Adrenal gland (tissue), 12 donors: Measurements from ENCODE around the gene HIGD2A. TPM values are rescaled to one million over a fixed set of nuclear protein-coding genes. Genes with fewer than 3 reads are reported as not detected.

Experiments
- DNase-seq, 7 donors: peaks; one replicate each; pipeline ENCODE4 v3.0.0-alpha.2; 2019 to 2020
- H3K27ac ChIP-seq, 5 donors: fragments of 200-600 bp; sonication (generic) in 4 of 5; 1 replicate in 3 of 5; 2 replicates in 2 of 5; pipeline versions ENCODE4 v1.5.1 to v1.8.0; 2016 to 2020; ENCODE audit warnings: mild to moderate bottlenecking in 1 of 5
- H3K27me3 ChIP-seq: fragments of 200-600 bp; 2 replicates; pipeline ENCODE4 v1.8.0; 2021
- H3K36me3 ChIP-seq, 2 donors: fragments of 200-600 bp; replicated peaks in 1 of 2; 1 replicate in 1 of 2; 2 replicates in 1 of 2; pipeline versions ENCODE4 v1.5.1 to v1.8.0; 2018 to 2022
- H3K4me1 ChIP-seq, 2 donors: fragments of 200-600 bp; replicated peaks in 1 of 2; 1 replicate in 1 of 2; 2 replicates in 1 of 2; pipeline versions ENCODE4 v1.5.1 to v1.8.0; 2018 to 2021
- H3K4me3 ChIP-seq, 4 donors: fragments of 200-600 bp; sonication (generic) in 3 of 4; one replicate each; pipeline ENCODE4 v1.5.1; 2016 to 2018
- H3K9me3 ChIP-seq, 3 donors: fragments of 200-600 bp; sonication (generic) in 1 of 3; replicated peaks in 1 of 3; 1 replicate in 2 of 3; 2 replicates in 1 of 3; pipeline versions ENCODE4 v1.5.1 to v1.8.0; 2016 to 2021
- CTCF ChIP-seq, 6 experiments: fragments of 450-650 bp in 4 of 6; fragments of 200-600 bp in 2 of 6; sonication (generic) in 1 of 6; IDR thresholded peaks; 1 replicate in 5 of 6; 2 replicates in 1 of 6; pipeline versions ENCODE4 v1.5.1 to v1.8.0; 2016 to 2021; ENCODE audit warnings: antibody characterized with exemption in 6 of 6, mild to moderate bottlenecking in 2 of 6, moderate library complexity in 1 of 6
- POLR2A ChIP-seq, 2 donors: fragments of 450-650 bp; IDR thresholded peaks; one replicate each; pipeline ENCODE4 v1.6.1; 2017; ENCODE audit warnings: antibody characterized with exemption in 2 of 2, mild to moderate bottlenecking in 2 of 2, moderate library complexity in 1 of 2
- WGBS, 4 donors: extraction: QIAGEN DNeasy Blood & Tissue Kit in 2 of 4; methylation state at CpG; one replicate each; pipeline versions ENCODE4 v1.1.5 to v1.1.7; 2013 to 2017; 5-methylcytosine and 5-hydroxymethylcytosine counted together
- intact Hi-C, 2 donors: fragments of 100-400 bp; cut with DNase I; formaldehyde crosslinking; loops; one replicate each; pipeline versions ENCODE4 v1.14.1 to v1.15.0; 2022 to 2023
- polyA plus RNA-seq, 3 donors: library from polyadenylated mRNA; stranded (reverse); fragments of 200-250 nt in 2 of 3; fragments of 350-450 nt in 1 of 3; fragmentation: Illumina TruSeq in 1 of 3; extraction: RNeasy Lipid Tissue Mini Kit (QIAGEN cat#74804) in 1 of 3; gene quantifications; one replicate each; pipeline ENCODE4 v1.2.3, GENCODE V29; 2013 to 2014
- total RNA-seq, 9 donors: library from RNA; depleted of rRNA in 4 of 9; stranded (reverse); fragments of >200 nt in 4 of 9; fragments of 120-200 nt in 1 of 9; fragmentation: NEBNext Ultra II Directional in 1 of 9; extraction: Animal tissue kit (Norgen Biotek cat#: 25700) in 1 of 9; gene quantifications; one replicate each; pipeline versions ENCODE4 v1.1.0 to v1.2.4, GENCODE V29; 2013 to 2023
- donor health status: healthy with polysubstance abuse.
- donor health status: Bipolar disorder and iron deficiency.
- donor health status: DM: yes; HTN: yes; CAD: no.
- donor health status: DM: no; HTN: no; CAD: no.
- donor health status: DM: no; HTN: no; CAD: no.
- donor health status: DM: yes; HTN: yes; CAD: no.

Gene HIGD2A
- total and polyA plus RNA-seq, 12 donors, result 112 to 492 (median 214) TPM

- Histone ChIP-seq H3K9me3 (no peaks in the 10 kb centered on the region), H3K27ac (no peak overlapping the region), H3K4me1 (peaks cover 12 to 24% of the 10 kb centered on the region in 2 donors), H3K27me3 (no peaks in the 10 kb centered on the region), H3K36me3 (peaks cover 0 to 36% of the 10 kb centered on the region in 2 donors), H3K4me3 (no peak overlapping the region)
- TF ChIP-seq POLR2A (IDR thresholded peaks at IDR 0.05) (no peak), CTCF (IDR thresholded peaks at IDR 0.05) (no peak)
- WGBS, 4 donors, result 56 to 71% (median 63%) methylated on average over 1 of the region's 1 CpG
- intact Hi-C loops, result no loop called here
- no peak for DNase-seq
These were observed 2.1 kb upstream of the HIGD2A start for GRCh38 chr5:176386491-176386890.

- Histone ChIP-seq H3K36me3 (peaks cover 0 to 44% of the 10 kb centered on the region in 2 donors), H3K4me1 (peaks cover 12 to 24% of the 10 kb centered on the region in 2 donors), H3K27me3 (no peaks in the 10 kb centered on the region), H3K9me3 (no peaks in the 10 kb centered on the region), H3K4me3 (peak overlapping the region in 2 of 4 donors; percentile 80 to 89), H3K27ac (no peak overlapping the region)
- 41 to 47% (median 44%) methylated on average over 8 of the region's 8 CpGs for WGBS, 4 donors
- DNase-seq, result no peak
- TF ChIP-seq CTCF (IDR thresholded peaks at IDR 0.05), result no peak
- TF ChIP-seq POLR2A (IDR thresholded peaks at IDR 0.05), result no peak
- intact Hi-C loops, result no loop called here
These were observed 1.1 kb upstream of the HIGD2A start for GRCh38 chr5:176387384-176387925.

- intact Hi-C loops, result loop anchor here in 1 of 2 donors (2.0 kb wide), 1 partner anchor 27 kb away; no protein-coding TSS in a partner anchor
- 0 to 1% (median 0%) methylated on average over 18 to 29 of the region's 29 CpGs for WGBS, 4 donors
- H3K36me3 ChIP-seq, result peaks cover 0 to 46% of the 10 kb centered on the region in 2 donors
- H3K27ac ChIP-seq, result peak overlapping the region in 2 of 5 donors; percentile 96 to 99
- peak in 1 of 7 donors; percentile 28 for DNase-seq
- no peaks in the 10 kb centered on the region for H3K9me3 ChIP-seq
- H3K4me3 ChIP-seq, result peak overlapping the region; percentile 17 to 89 (median 73)
- no peaks in the 10 kb centered on the region for H3K27me3 ChIP-seq
- TF ChIP-seq CTCF (IDR thresholded peaks at IDR 0.05) (no peak), POLR2A (IDR thresholded peaks at IDR 0.05) (no peak)
- peaks cover 12 to 24% of the 10 kb centered on the region in 2 donors for H3K4me1 ChIP-seq
These were observed 528 bp upstream of the HIGD2A start for GRCh38 chr5:176388003-176388443.

GRCh38 chr5:176389135-176390123, 878 bp downstream of the HIGD2A start:
- no peak for DNase-seq
- TF ChIP-seq CTCF (IDR thresholded peaks at IDR 0.05), result no peak
- peak; percentile 81 to 94 for TF ChIP-seq POLR2A (IDR thresholded peaks at IDR 0.05)
- 25 to 42% (median 27%) methylated on average over 22 to 41 of the region's 41 CpGs for WGBS, 4 donors
- Histone ChIP-seq H3K4me1 (peaks cover 12 to 24% of the 10 kb centered on the region in 2 donors), H3K4me3 (peak overlapping the region in 3 of 4 donors; percentile 58 to 89 (median 80)), H3K27ac (peak overlapping the region; percentile 90 to 99 (median 95)), H3K36me3 (peaks cover 0 to 44% of the 10 kb centered on the region in 2 donors), H3K27me3 (no peaks in the 10 kb centered on the region), H3K9me3 (no peaks in the 10 kb centered on the region)
- intact Hi-C loops, result loop anchor here in 1 of 2 donors (2.0 kb wide), 1 partner anchor 25 kb away; no protein-coding TSS in a partner anchor
